Mucosa of rectum (tissue), 2 donors: ENCODE results near the gene NMT1.

Experiments used
- H3K27ac ChIP-seq, 2 donors: one replicate each; pipeline ENCODE4 v1.7.0; 2013; ENCODE audit warnings: inconsistent platforms in 2 of 2, low read depth in 2 of 2, low read length in 2 of 2
- H3K27me3 ChIP-seq, 2 donors: one replicate each; pipeline ENCODE4 v1.7.0; 2013; ENCODE audit warnings: low read length in 2 of 2; ENCODE audit not compliant: control insufficient read depth in 2 of 2, insufficient read depth in 2 of 2
- H3K36me3 ChIP-seq, 2 donors: one replicate each; pipeline ENCODE4 v1.7.0; 2013; ENCODE audit warnings: low read length in 2 of 2; ENCODE audit not compliant: control insufficient read depth in 2 of 2, insufficient read depth in 2 of 2
- H3K4me1 ChIP-seq, 2 donors: one replicate each; pipeline ENCODE4 v1.7.0; 2013; ENCODE audit warnings: low read length in 2 of 2, mild to moderate bottlenecking in 1 of 2; ENCODE audit not compliant: control insufficient read depth in 2 of 2, insufficient read depth in 2 of 2
- H3K4me3 ChIP-seq, 2 donors: one replicate each; pipeline ENCODE4 v1.7.0; 2013; ENCODE audit warnings: low read length in 2 of 2
- H3K9ac ChIP-seq, 2 donors: one replicate each; pipeline ENCODE4 v1.7.0; 2013; ENCODE audit warnings: low read length in 2 of 2, low read depth in 1 of 2, mild to moderate bottlenecking in 1 of 2
- H3K9me3 ChIP-seq, 2 donors: one replicate each; pipeline ENCODE4 v1.7.0; 2013; ENCODE audit warnings: low read length in 2 of 2; ENCODE audit not compliant: control insufficient read depth in 2 of 2
- donor health status: healthy.
- donor health status: Normal muscosa, but diverticular disease.

NMT1 gene

DNA sequence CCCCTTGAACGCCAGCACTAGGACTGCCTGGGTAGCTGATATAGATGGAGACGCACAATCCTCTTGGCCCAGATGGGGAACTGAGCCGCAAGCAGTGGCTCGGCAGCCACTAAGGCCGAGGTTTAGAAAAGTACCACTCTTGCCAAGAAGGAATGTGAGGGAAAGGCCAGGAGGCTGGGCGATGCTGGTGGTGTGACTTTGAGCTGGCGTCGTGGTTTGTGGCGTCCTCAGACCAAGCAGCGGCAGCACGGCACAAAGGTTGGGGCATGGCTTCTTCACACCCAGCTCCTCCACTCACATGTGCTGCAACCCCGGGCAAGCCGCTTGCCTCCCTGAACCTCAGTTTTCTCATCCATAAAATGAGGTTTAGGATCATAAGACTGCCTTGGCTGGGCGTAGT is 25.3 kb upstream of the NMT1 start:
- H3K27me3 ChIP-seq = no peaks in the 10 kb centered on the region
- peak overlapping the region in 1 of 2 donors; percentile 43 for H3K27ac ChIP-seq
- H3K36me3 ChIP-seq = peaks cover 14 to 24% of the 10 kb centered on the region in 2 donors
- H3K9me3 ChIP-seq = no peaks in the 10 kb centered on the region
- no peak overlapping the region for H3K4me3 ChIP-seq
- peaks cover 24 to 28% of the 10 kb centered on the region in 2 donors for H3K4me1 ChIP-seq
- H3K9ac ChIP-seq = no peak overlapping the region

- Histone ChIP-seq H3K9ac (no peak overlapping the region), H3K4me1 (peaks cover 24 to 28% of the 10 kb centered on the region in 2 donors), H3K27ac (peak overlapping the region; percentile 43 to 61), H3K4me3 (no peak overlapping the region), H3K9me3 (no peaks in the 10 kb centered on the region), H3K27me3 (no peaks in the 10 kb centered on the region), H3K36me3 (peaks cover 6 to 19% of the 10 kb centered on the region in 2 donors)
Observed at GRCh38 chr17:45036691-45037090, 24.4 kb upstream of the NMT1 start.

DNA sequence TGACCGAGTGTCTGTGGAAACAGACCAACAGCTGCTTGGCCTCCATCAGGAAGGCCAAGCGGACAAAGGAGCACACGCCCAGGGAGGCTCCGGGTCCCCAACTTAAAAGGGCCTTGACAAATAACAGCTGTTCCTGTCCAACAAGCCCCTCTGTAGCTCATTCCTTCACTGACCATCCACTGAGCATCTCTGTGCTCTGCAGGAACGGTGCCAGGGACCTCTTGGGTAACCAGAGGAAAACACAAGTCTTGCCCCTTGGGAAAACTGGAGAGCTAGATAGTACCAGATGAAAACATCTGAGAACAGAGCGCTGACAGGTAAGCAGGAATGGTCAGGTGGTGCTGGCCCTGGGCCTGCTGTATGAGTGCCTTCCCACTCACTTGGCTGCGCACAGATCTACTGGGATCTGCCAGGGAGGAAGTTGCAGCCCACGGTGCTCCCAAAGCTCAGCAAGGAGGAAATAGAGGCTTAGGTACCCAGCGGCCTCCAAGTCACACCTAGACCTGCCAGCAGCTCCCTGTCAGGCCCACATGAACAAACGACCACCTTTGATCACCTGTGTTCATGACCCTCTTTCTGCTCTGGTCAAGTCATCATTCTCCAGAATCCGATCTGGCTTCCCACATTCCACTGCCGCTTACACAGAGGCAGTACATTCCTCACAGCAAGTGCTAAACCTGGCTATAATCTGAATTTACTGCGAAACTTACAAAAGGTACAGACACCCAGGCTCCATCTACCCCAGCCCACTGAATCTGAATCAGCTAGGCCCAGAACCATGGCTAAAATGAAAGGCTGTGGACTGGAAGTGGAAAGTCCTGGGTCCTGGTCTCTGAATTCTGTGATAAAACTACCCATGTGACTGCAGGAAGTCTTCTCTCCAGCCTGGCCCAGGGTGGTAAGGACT is 22.1 kb upstream of the NMT1 start:
- H3K9ac ChIP-seq = no peak overlapping the region
- H3K4me1 ChIP-seq = peaks cover 24 to 28% of the 10 kb centered on the region in 2 donors
- peaks cover 0 to 6% of the 10 kb centered on the region in 2 donors for H3K36me3 ChIP-seq
- H3K4me3 ChIP-seq = no peak overlapping the region
- no peaks in the 10 kb centered on the region for H3K9me3 ChIP-seq
- H3K27ac ChIP-seq = no peak overlapping the region
- H3K27me3 ChIP-seq = no peaks in the 10 kb centered on the region

DNA sequence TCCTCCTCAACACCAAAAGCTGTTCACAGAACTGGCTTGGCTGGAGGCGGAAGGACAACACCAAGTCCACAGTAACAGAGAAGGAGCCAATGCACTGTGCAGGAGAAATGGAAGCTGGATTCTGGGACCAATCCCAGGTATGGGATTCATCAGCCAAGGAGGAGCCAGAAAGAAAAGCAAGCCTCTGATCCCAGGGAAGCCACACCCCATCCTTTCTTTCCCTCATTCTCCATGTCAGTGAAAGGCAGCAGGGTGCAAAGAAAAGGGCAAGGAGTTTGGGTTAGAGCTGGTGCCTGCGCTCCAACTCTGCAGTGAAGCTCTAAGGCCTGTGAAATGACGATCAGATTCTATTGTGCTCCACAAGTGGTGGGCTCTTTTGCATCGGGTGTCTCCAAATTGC is 20.7 kb upstream of the NMT1 start:
- H3K27me3 ChIP-seq = no peaks in the 10 kb centered on the region
- H3K27ac ChIP-seq = no peak overlapping the region
- H3K9me3 ChIP-seq = no peaks in the 10 kb centered on the region
- H3K9ac ChIP-seq = peak overlapping the region in 1 of 2 donors; percentile 1
- no peaks in the 10 kb centered on the region for H3K36me3 ChIP-seq
- peaks cover 24 to 26% of the 10 kb centered on the region in 2 donors for H3K4me1 ChIP-seq
- H3K4me3 ChIP-seq = no peak overlapping the region

- Histone ChIP-seq H3K9me3 (no peaks in the 10 kb centered on the region), H3K27ac (no peak overlapping the region), H3K4me1 (peaks cover 12 to 14% of the 10 kb centered on the region in 2 donors), H3K36me3 (no peaks in the 10 kb centered on the region), H3K27me3 (no peaks in the 10 kb centered on the region), H3K4me3 (no peak overlapping the region), H3K9ac (no peak overlapping the region)
Observed at GRCh38 chr17:45042346-45043120, 18.6 kb upstream of the NMT1 start.

- peaks cover 6 to 8% of the 10 kb centered on the region in 2 donors for H3K4me1 ChIP-seq
- H3K9me3 ChIP-seq = no peaks in the 10 kb centered on the region
- H3K36me3 ChIP-seq = no peaks in the 10 kb centered on the region
- H3K27ac ChIP-seq = no peak overlapping the region
- no peak overlapping the region for H3K9ac ChIP-seq
- H3K27me3 ChIP-seq = no peaks in the 10 kb centered on the region
- H3K4me3 ChIP-seq = no peak overlapping the region
Observed at GRCh38 chr17:45043813-45044540, 17.1 kb upstream of the NMT1 start.

- peaks cover 5 to 13% of the 10 kb centered on the region in 2 donors for H3K4me1 ChIP-seq
- H3K9ac ChIP-seq = no peak overlapping the region
Observed at GRCh38 chr17:45046537-45047125, 14.5 kb upstream of the NMT1 start.

DNA sequence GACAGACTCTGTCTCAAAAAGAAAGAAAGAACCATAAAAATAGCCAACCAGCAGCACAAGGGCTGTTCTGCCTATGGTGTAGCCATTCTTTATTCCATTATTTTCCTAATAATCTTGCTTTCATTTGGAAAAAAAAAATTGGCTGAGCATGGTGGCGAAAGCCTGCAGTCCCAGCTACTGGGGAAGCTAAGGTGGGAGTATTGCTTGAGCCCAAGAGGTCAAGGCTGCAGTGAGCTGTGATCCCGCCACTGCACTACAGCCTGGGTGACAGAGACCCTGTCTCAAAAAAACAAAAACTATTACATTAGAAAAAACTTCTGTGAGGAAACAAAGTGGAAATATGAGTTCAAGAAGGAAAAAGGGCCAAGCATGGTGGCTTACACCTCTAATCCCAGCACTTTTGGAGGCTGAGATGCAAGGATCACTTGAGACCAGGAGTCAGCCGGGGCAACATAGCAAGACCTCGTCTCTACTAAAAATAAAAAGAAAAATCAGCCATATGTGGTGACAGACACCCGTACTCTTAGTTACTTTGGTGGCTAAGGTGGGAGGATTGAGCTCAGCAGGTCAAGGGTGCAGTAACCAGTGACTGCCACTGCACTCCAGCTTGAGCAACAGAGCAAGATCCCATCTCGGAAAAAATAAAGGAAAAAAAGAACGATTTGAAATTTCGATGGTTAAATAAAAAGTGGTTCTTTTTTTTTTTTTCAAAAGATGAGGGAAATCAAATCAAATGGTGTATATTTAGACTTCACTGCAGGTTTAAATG is 12.1 kb upstream of the NMT1 start:
- H3K9me3 ChIP-seq = no peaks in the 10 kb centered on the region
- H3K27ac ChIP-seq = no peak overlapping the region
- no peak overlapping the region for H3K4me3 ChIP-seq
- peak overlapping the region in 1 of 2 donors; percentile 14 for H3K9ac ChIP-seq
- no peaks in the 10 kb centered on the region for H3K36me3 ChIP-seq
- no peaks in the 10 kb centered on the region for H3K27me3 ChIP-seq
- peaks cover 8 to 19% of the 10 kb centered on the region in 2 donors for H3K4me1 ChIP-seq

More at GRCh38 chr17:45046537-45047125, 14.5 kb upstream of the NMT1 start:
- Histone ChIP-seq H3K4me3 (no peak overlapping the region), H3K27me3 (no peaks in the 10 kb centered on the region), H3K36me3 (no peaks in the 10 kb centered on the region), H3K27ac (no peak overlapping the region), H3K9me3 (no peaks in the 10 kb centered on the region)

- peak overlapping the region; percentile 97 to 98 for H3K9ac ChIP-seq
- no peaks in the 10 kb centered on the region for H3K27me3 ChIP-seq
- H3K9me3 ChIP-seq = no peaks in the 10 kb centered on the region
- H3K4me3 ChIP-seq = peak overlapping the region; percentile 93 to 96
- no peaks in the 10 kb centered on the region for H3K36me3 ChIP-seq
- H3K4me1 ChIP-seq = peaks cover 8 to 19% of the 10 kb centered on the region in 2 donors
- peak overlapping the region; percentile 96 for H3K27ac ChIP-seq
Observed at GRCh38 chr17:45050481-45051059, 10.5 kb upstream of the NMT1 start.
